WTC11 (cell line): ENCODE data around the gene ARHGAP28. TPM values are rescaled to one million over a fixed set of nuclear protein-coding genes. Genes with fewer than 3 reads are reported as not detected.

Source experiments
- ATAC-seq: fragments of 200-7000 bp; cut with Tn5 transposase; 2 replicates; pipeline ENCODE4 v1.10.0; 2021; ENCODE audit warnings: mild to moderate bottlenecking, moderate library complexity
- CTCF ChIA-PET: fragments of 300-600 bp; sonication (Branson Sonifier 250); formaldehyde crosslinking; loops from one replicate; lab custom pipeline; 2021; ENCODE audit warnings: antibody characterized with exemption; lab: Charles Lee
- POLR2A ChIA-PET: fragments of 350-600 bp; sonication (Branson Sonifier 250); formaldehyde crosslinking; loops from one replicate; lab custom pipeline; 2021; ENCODE audit warnings: antibody characterized with exemption; lab: Charles Lee
- DNase-seq: peaks from one replicate; pipeline ENCODE4 v3.0.0; 2021; ENCODE audit warnings: low spot score
- H3K27ac Mint-ChIP-seq: 2 replicates; pipeline ENCODE4 v1.8.0; 2021; ENCODE audit warnings: mixed read lengths
- H3K27me3 Mint-ChIP-seq: 2 replicates; pipeline ENCODE4 v1.8.0; 2021; ENCODE audit warnings: low read depth, mild to moderate bottlenecking, moderate library complexity, mixed read lengths
- H3K36me3 Mint-ChIP-seq: 2 replicates; pipeline ENCODE4 v1.8.0; 2021; ENCODE audit warnings: mixed read lengths
- H3K4me1 Mint-ChIP-seq: 2 replicates; pipeline ENCODE4 v1.8.0; 2022; ENCODE audit warnings: mixed read lengths
- H3K4me3 Mint-ChIP-seq: 2 replicates; pipeline ENCODE4 v1.8.0; 2021; ENCODE audit warnings: mild to moderate bottlenecking, moderate library complexity, mixed read lengths
- H3K9me3 Mint-ChIP-seq: 2 replicates; pipeline ENCODE4 v1.8.0; 2021; ENCODE audit warnings: mixed read lengths
- CDX4 ChIP-seq: fragments of 250-450 bp; sonication (Bioruptor Pico); IDR thresholded peaks from 2 replicates; pipeline ENCODE4 v1.9.0; 2021; ENCODE audit warnings: moderate library complexity, mild to moderate bottlenecking, inconsistent platforms, borderline replicate concordance
- CREB1 ChIP-seq: sonication (generic); formaldehyde crosslinking; IDR thresholded peaks from 2 replicates; pipeline ENCODE4 v1.8.0; 2023; ENCODE audit warnings: mild to moderate bottlenecking, missing genetic modification reagents
- E2F1 ChIP-seq: sonication (generic); formaldehyde crosslinking; IDR thresholded peaks from 2 replicates; pipeline ENCODE4 v1.8.0; 2022; ENCODE audit warnings: mild to moderate bottlenecking, missing genetic modification reagents
- E2F4 ChIP-seq: sonication (generic); formaldehyde crosslinking; IDR thresholded peaks from 2 replicates; pipeline ENCODE4 v1.8.1; 2022; ENCODE audit warnings: low read depth, mild to moderate bottlenecking, moderate library complexity, missing genetic modification reagents, borderline replicate concordance
- EMX1 ChIP-seq: fragments of 250-450 bp; sonication (Bioruptor Pico); IDR thresholded peaks from 2 replicates; pipeline ENCODE4 v1.8.0; 2021; ENCODE audit warnings: mild to moderate bottlenecking
- ERG ChIP-seq: fragments of 250-450 bp; sonication (Bioruptor Pico); IDR thresholded peaks from 2 replicates; pipeline ENCODE4 v1.8.0; 2021; ENCODE audit warnings: mild to moderate bottlenecking
- ETV6 ChIP-seq: sonication (generic); formaldehyde crosslinking; IDR thresholded peaks from 2 replicates; pipeline ENCODE4 v1.8.1; 2022; ENCODE audit warnings: mild to moderate bottlenecking, missing genetic modification reagents
- FOXJ3 ChIP-seq: sonication (generic); formaldehyde crosslinking; IDR thresholded peaks from 2 replicates; pipeline ENCODE4 v1.9.0; 2021; ENCODE audit warnings: missing genetic modification reagents, mild to moderate bottlenecking, borderline replicate concordance
- FOXK1 ChIP-seq: sonication (generic); formaldehyde crosslinking; IDR thresholded peaks from 2 replicates; pipeline ENCODE4 v1.8.0; 2022; ENCODE audit warnings: mild to moderate bottlenecking, moderate library complexity, missing genetic modification reagents
- GRHL2 ChIP-seq: fragments of 250-450 bp; sonication (Bioruptor Pico); IDR thresholded peaks from 2 replicates; pipeline ENCODE4 v1.8.0; 2022; ENCODE audit warnings: mild to moderate bottlenecking, moderate library complexity; ENCODE audit not compliant: insufficient replicate concordance, severe bottlenecking
- MAX ChIP-seq: sonication (generic); formaldehyde crosslinking; IDR thresholded peaks from 2 replicates; pipeline ENCODE4 v1.8.0; 2022; ENCODE audit warnings: mild to moderate bottlenecking, missing genetic modification reagents
- MYBL2 ChIP-seq: sonication (generic); formaldehyde crosslinking; IDR thresholded peaks from 2 replicates; pipeline ENCODE4 v1.8.1; 2023; ENCODE audit warnings: mild to moderate bottlenecking, moderate library complexity, missing genetic modification reagents
- NR2C2 ChIP-seq: sonication (generic); formaldehyde crosslinking; IDR thresholded peaks from 2 replicates; pipeline ENCODE4 v1.8.0; 2022; ENCODE audit warnings: mild to moderate bottlenecking, missing genetic modification reagents
- PREB ChIP-seq: sonication (generic); formaldehyde crosslinking; IDR thresholded peaks from 2 replicates; pipeline ENCODE4 v1.8.1; 2022; ENCODE audit warnings: mild to moderate bottlenecking, missing genetic modification reagents, moderate library complexity, borderline replicate concordance
- TEAD1 ChIP-seq: sonication (generic); formaldehyde crosslinking; IDR thresholded peaks from 2 replicates; pipeline ENCODE4 v1.8.0; 2022; ENCODE audit warnings: mild to moderate bottlenecking, missing genetic modification reagents
- TEAD4 ChIP-seq: sonication (generic); formaldehyde crosslinking; IDR thresholded peaks from 2 replicates; pipeline ENCODE4 v1.8.0; 2022; ENCODE audit warnings: mild to moderate bottlenecking, missing genetic modification reagents
- USF2 ChIP-seq: sonication (generic); formaldehyde crosslinking; IDR thresholded peaks from 2 replicates; pipeline ENCODE4 v1.8.1; 2023; ENCODE audit warnings: mild to moderate bottlenecking, missing genetic modification reagents, moderate library complexity
- ZBTB21 ChIP-seq: sonication (generic); formaldehyde crosslinking; IDR thresholded peaks from 2 replicates; pipeline ENCODE4 v1.8.1; 2023; ENCODE audit warnings: mild to moderate bottlenecking, missing genetic modification reagents, borderline replicate concordance
- ZMAT4 ChIP-seq: fragments of 250-450 bp; sonication (Bioruptor Pico); IDR thresholded peaks from 2 replicates; pipeline ENCODE4 v1.9.0; 2021; ENCODE audit warnings: mild to moderate bottlenecking
- ZNF121 ChIP-seq: sonication (generic); formaldehyde crosslinking; IDR thresholded peaks from 2 replicates; pipeline ENCODE4 v1.8.0; 2023; ENCODE audit warnings: missing genetic modification reagents
- ZNF138 ChIP-seq: sonication (generic); formaldehyde crosslinking; conservative IDR thresholded peaks from 2 replicates; pipeline ENCODE4 v1.8.1; 2022; ENCODE audit warnings: mild to moderate bottlenecking, moderate library complexity, missing genetic modification reagents
- ZNF232 ChIP-seq: sonication (generic); formaldehyde crosslinking; IDR thresholded peaks from 2 replicates; pipeline ENCODE4 v1.8.0; 2022; ENCODE audit warnings: mild to moderate bottlenecking, missing genetic modification reagents
- ZNF317 ChIP-seq: sonication (generic); formaldehyde crosslinking; IDR thresholded peaks from 2 replicates; pipeline ENCODE4 v1.8.1; 2023; ENCODE audit warnings: low read depth, mild to moderate bottlenecking, moderate library complexity, missing genetic modification reagents, borderline replicate concordance
- ZNF532 ChIP-seq: fragments of 250-450 bp; sonication (Bioruptor Pico); IDR thresholded peaks from 2 replicates; pipeline ENCODE4 v1.9.0; 2021; ENCODE audit warnings: mild to moderate bottlenecking, borderline replicate concordance
- total RNA-seq: library from RNA; stranded (reverse); gene quantifications from 3 replicates; pipeline ENCODE4 v1.2.3, GENCODE V29; 2021

The ARHGAP28 gene
- total RNA-seq, 1 experiment from 2014 or later = 14.8 TPM

- TF ChIP-seq E2F4 (CRISPR knock-in tag) (no peak), ZMAT4 (CRISPR knock-in tag) (no peak), CDX4 (CRISPR knock-in tag) (no peak), PREB (CRISPR knock-in tag) (no peak), MYBL2 (CRISPR knock-in tag) (no peak), ZNF138 (CRISPR knock-in tag) (no peak), ETV6 (no peak), ZBTB21 (no peak), FOXK1 (CRISPR knock-in tag) (no peak), ERG (CRISPR knock-in tag) (no peak), ZNF121 (CRISPR knock-in tag) (no peak), E2F1 (CRISPR knock-in tag) (no peak)
Measured at GRCh38 chr18:6751222-6751621, 21.7 kb downstream of the ARHGAP28 start (continued).

GRCh38 chr18:6752202-6752860 lies 22.8 kb downstream of the ARHGAP28 start:
- peak; percentile 70 for DNase-seq
- no peaks in the 10 kb centered on the region for H3K27me3 Mint-ChIP-seq
- peak overlapping the region; percentile 40 for H3K4me3 Mint-ChIP-seq
- ChIA-PET POLR2A (interaction anchor here (0.7 to 0.8 kb wide), 2 partner anchors 21 to 133 kb away, joined by 3 read pairs; no protein-coding TSS in a partner anchor), CTCF (interaction anchor here (0.9 to 1.5 kb wide), 5 partner anchors 12 to 134 kb away, joined by 3 to 9 read pairs (median 5); partner anchors contain the start of gene ARHGAP28)
- peak overlapping the region; percentile 100 for H3K27ac Mint-ChIP-seq
- peaks cover 22% of the 10 kb centered on the region for H3K36me3 Mint-ChIP-seq
- ATAC-seq = peak; percentile 100
- H3K4me1 Mint-ChIP-seq = peaks cover 64% of the 10 kb centered on the region
- peaks cover 19% of the 10 kb centered on the region for H3K9me3 Mint-ChIP-seq
- TF ChIP-seq ZNF232 (0 out of 2 replicates have a peak, but pooled peaks have one; percentile 48), USF2 (CRISPR knock-in tag) (peak; percentile 21; the same call in 1 of the 2 replicates), CREB1 (CRISPR knock-in tag) (0 out of 2 replicates have a peak, but pooled peaks have one; percentile 44), ZNF317 (CRISPR knock-in tag) (no peak), TEAD1 (peak; percentile 97), GRHL2 (CRISPR knock-in tag) (no peak), ZNF532 (CRISPR knock-in tag) (peak; percentile 92; the same call in 1 of the 2 replicates), TEAD4 (CRISPR knock-in tag) (peak; percentile 54; the same call in 1 of the 2 replicates), FOXK1 (CRISPR knock-in tag) (peak; percentile 57; the same call in 1 of the 2 replicates), ETV6 (peak; percentile 70; the same call in 1 of the 2 replicates), NR2C2 (CRISPR knock-in tag) (no peak), EMX1 (CRISPR knock-in tag) (0 out of 2 replicates have a peak, but pooled peaks have one; percentile 40), FOXJ3 (CRISPR knock-in tag) (no peak), MAX (peak; percentile 61; the same call in 1 of the 2 replicates)
